Measurements from ENCODE around the gene JMJD1C. TPM values are rescaled to one million over a fixed set of nuclear protein-coding genes. Genes with fewer than 3 reads are reported as not detected.

The JMJD1C gene
- total and polyA plus RNA-seq, 4 donors, result 61.8 to 187 (median 99.9) TPM

GRCh38 chr10:63229161-63229560 lies 236.6 kb downstream of the JMJD1C start:
- Histone ChIP-seq H3K36me3 (ENCODE audit: control insufficient read depth, insufficient read depth, low read length) (no peaks in the 10 kb centered on the region), H3K9me3 (ENCODE audit: control insufficient read depth, insufficient read depth, low read length) (no peaks in the 10 kb centered on the region), H3K4me1 (ENCODE audit: control insufficient read depth, insufficient read depth, low read length) (no peaks in the 10 kb centered on the region), H3K27me3 (ENCODE audit: control insufficient read depth, insufficient read depth, low read length) (no peaks in the 10 kb centered on the region), H3K4me3 (ENCODE audit: low read depth, low read length) (no peak overlapping the region), H3K27ac (ENCODE audit: low read depth, low read length) (no peak overlapping the region)
- DNase-seq (ENCODE audit: low read depth in 4 of 6, low spot score in 6 of 6), result no peak
- WGBS (ENCODE audit: insufficient coverage), result no CpG with 5 or more reads among the region's 4 CpGs

GRCh38 chr10:63228237-63228636 lies 237.5 kb downstream of the JMJD1C start:
- Histone ChIP-seq H3K27me3 (ENCODE audit: control insufficient read depth, insufficient read depth, low read length) (no peaks in the 10 kb centered on the region), H3K4me1 (ENCODE audit: control insufficient read depth, insufficient read depth, low read length) (no peaks in the 10 kb centered on the region), H3K9me3 (ENCODE audit: control insufficient read depth, insufficient read depth, low read length) (no peaks in the 10 kb centered on the region), H3K27ac (ENCODE audit: low read depth, low read length) (no peak overlapping the region), H3K36me3 (ENCODE audit: control insufficient read depth, insufficient read depth, low read length) (no peaks in the 10 kb centered on the region), H3K4me3 (ENCODE audit: low read depth, low read length) (no peak overlapping the region)
- DNase-seq (ENCODE audit: low read depth in 4 of 6, low spot score in 6 of 6), result no peak

GRCh38 chr10:63227207-63227895 lies 238.4 kb downstream of the JMJD1C start:
- DNase-seq (ENCODE audit: low read depth in 4 of 6, low spot score in 6 of 6), result no peak
- Histone ChIP-seq H3K9me3 (ENCODE audit: control insufficient read depth, insufficient read depth, low read length) (no peaks in the 10 kb centered on the region), H3K27ac (ENCODE audit: low read depth, low read length) (no peak overlapping the region), H3K36me3 (ENCODE audit: control insufficient read depth, insufficient read depth, low read length) (no peaks in the 10 kb centered on the region), H3K4me1 (ENCODE audit: control insufficient read depth, insufficient read depth, low read length) (no peaks in the 10 kb centered on the region), H3K27me3 (ENCODE audit: control insufficient read depth, insufficient read depth, low read length) (no peaks in the 10 kb centered on the region), H3K4me3 (ENCODE audit: low read depth, low read length) (no peak overlapping the region)
- no CpG with 5 or more reads among the region's 3 CpGs for WGBS (ENCODE audit: insufficient coverage)

GRCh38 chr10:63224241-63224640 lies 241.5 kb downstream of the JMJD1C start:
- DNase-seq (ENCODE audit: low read depth in 4 of 6, low spot score in 6 of 6), result no peak
- no CpG with 5 or more reads among the region's 1 CpG for WGBS (ENCODE audit: insufficient coverage)
- Histone ChIP-seq H3K36me3 (ENCODE audit: control insufficient read depth, insufficient read depth, low read length) (no peaks in the 10 kb centered on the region), H3K27me3 (ENCODE audit: control insufficient read depth, insufficient read depth, low read length) (no peaks in the 10 kb centered on the region), H3K4me3 (ENCODE audit: low read depth, low read length) (no peak overlapping the region), H3K4me1 (ENCODE audit: control insufficient read depth, insufficient read depth, low read length) (no peaks in the 10 kb centered on the region), H3K9me3 (ENCODE audit: control insufficient read depth, insufficient read depth, low read length) (no peaks in the 10 kb centered on the region), H3K27ac (ENCODE audit: low read depth, low read length) (no peak overlapping the region)

GRCh38 chr10:63221950-63222349 lies 243.8 kb downstream of the JMJD1C start:
- Histone ChIP-seq H3K27me3 (ENCODE audit: control insufficient read depth, insufficient read depth, low read length) (no peaks in the 10 kb centered on the region), H3K36me3 (ENCODE audit: control insufficient read depth, insufficient read depth, low read length) (no peaks in the 10 kb centered on the region), H3K27ac (ENCODE audit: low read depth, low read length) (no peak overlapping the region), H3K4me1 (ENCODE audit: control insufficient read depth, insufficient read depth, low read length) (no peaks in the 10 kb centered on the region), H3K4me3 (ENCODE audit: low read depth, low read length) (no peak overlapping the region), H3K9me3 (ENCODE audit: control insufficient read depth, insufficient read depth, low read length) (no peaks in the 10 kb centered on the region)
- no peak for DNase-seq (ENCODE audit: low read depth in 4 of 6, low spot score in 6 of 6)
- WGBS (ENCODE audit: insufficient coverage), result 100% methylated on average over 1 of the region's 4 CpGs

- H3K4me3 ChIP-seq (ENCODE audit: low read depth, low read length), result no peak overlapping the region
- no peaks in the 10 kb centered on the region for H3K4me1 ChIP-seq (ENCODE audit: control insufficient read depth, insufficient read depth, low read length)
- no peaks in the 10 kb centered on the region for H3K27me3 ChIP-seq (ENCODE audit: control insufficient read depth, insufficient read depth, low read length)
- no peak overlapping the region for H3K27ac ChIP-seq (ENCODE audit: low read depth, low read length)
- DNase-seq (ENCODE audit: low read depth in 4 of 6, low spot score in 6 of 6), result no peak
- no peaks in the 10 kb centered on the region for H3K9me3 ChIP-seq (ENCODE audit: control insufficient read depth, insufficient read depth, low read length)
- WGBS (ENCODE audit: insufficient coverage), result no CpG with 5 or more reads among the region's 5 CpGs
- H3K36me3 ChIP-seq (ENCODE audit: control insufficient read depth, insufficient read depth, low read length), result no peaks in the 10 kb centered on the region
These were observed 246.0 kb downstream of the JMJD1C start for GRCh38 chr10:63219749-63220148.

GRCh38 chr10:63217120-63217605 lies 248.6 kb downstream of the JMJD1C start:
- Histone ChIP-seq H3K4me3 (ENCODE audit: low read depth, low read length) (no peak overlapping the region), H3K27me3 (ENCODE audit: control insufficient read depth, insufficient read depth, low read length) (no peaks in the 10 kb centered on the region), H3K9me3 (ENCODE audit: control insufficient read depth, insufficient read depth, low read length) (no peaks in the 10 kb centered on the region), H3K36me3 (ENCODE audit: control insufficient read depth, insufficient read depth, low read length) (no peaks in the 10 kb centered on the region), H3K27ac (ENCODE audit: low read depth, low read length) (no peak overlapping the region), H3K4me1 (ENCODE audit: control insufficient read depth, insufficient read depth, low read length) (no peaks in the 10 kb centered on the region)
- DNase-seq (ENCODE audit: low read depth in 4 of 6, low spot score in 6 of 6), result peak in 3 of 6 donors; percentile 21 to 88 (median 72)
- no CpG with 5 or more reads among the region's 3 CpGs for WGBS (ENCODE audit: insufficient coverage)

- no peak overlapping the region for H3K27ac ChIP-seq (ENCODE audit: low read depth, low read length)
- DNase-seq (ENCODE audit: low read depth in 4 of 6, low spot score in 6 of 6), result no peak
- no peaks in the 10 kb centered on the region for H3K9me3 ChIP-seq (ENCODE audit: control insufficient read depth, insufficient read depth, low read length)
- H3K27me3 ChIP-seq (ENCODE audit: control insufficient read depth, insufficient read depth, low read length), result no peaks in the 10 kb centered on the region
- no peaks in the 10 kb centered on the region for H3K4me1 ChIP-seq (ENCODE audit: control insufficient read depth, insufficient read depth, low read length)
- no CpG with 5 or more reads among the region's 2 CpGs for WGBS (ENCODE audit: insufficient coverage)
- no peak overlapping the region for H3K4me3 ChIP-seq (ENCODE audit: low read depth, low read length)
- no peaks in the 10 kb centered on the region for H3K36me3 ChIP-seq (ENCODE audit: control insufficient read depth, insufficient read depth, low read length)
These were observed 251.2 kb downstream of the JMJD1C start for GRCh38 chr10:63214571-63214970.

GRCh38 chr10:63213489-63213888 lies 252.3 kb downstream of the JMJD1C start:
- DNase-seq (ENCODE audit: low read depth in 4 of 6, low spot score in 6 of 6), result no peak
- H3K9me3 ChIP-seq (ENCODE audit: control insufficient read depth, insufficient read depth, low read length), result no peaks in the 10 kb centered on the region
- H3K27ac ChIP-seq (ENCODE audit: low read depth, low read length), result no peak overlapping the region
- H3K4me3 ChIP-seq (ENCODE audit: low read depth, low read length), result no peak overlapping the region
- no peaks in the 10 kb centered on the region for H3K27me3 ChIP-seq (ENCODE audit: control insufficient read depth, insufficient read depth, low read length)
- no peaks in the 10 kb centered on the region for H3K4me1 ChIP-seq (ENCODE audit: control insufficient read depth, insufficient read depth, low read length)
- 95% methylated on average over 3 of the region's 3 CpGs for WGBS (ENCODE audit: insufficient coverage)
- H3K36me3 ChIP-seq (ENCODE audit: control insufficient read depth, insufficient read depth, low read length), result no peaks in the 10 kb centered on the region

- Histone ChIP-seq H3K4me3 (ENCODE audit: low read depth, low read length) (no peak overlapping the region), H3K9me3 (ENCODE audit: control insufficient read depth, insufficient read depth, low read length) (no peaks in the 10 kb centered on the region), H3K27me3 (ENCODE audit: control insufficient read depth, insufficient read depth, low read length) (no peaks in the 10 kb centered on the region), H3K27ac (ENCODE audit: low read depth, low read length) (no peak overlapping the region), H3K4me1 (ENCODE audit: control insufficient read depth, insufficient read depth, low read length) (peaks cover 3% of the 10 kb centered on the region), H3K36me3 (ENCODE audit: control insufficient read depth, insufficient read depth, low read length) (no peaks in the 10 kb centered on the region)
- DNase-seq (ENCODE audit: low read depth in 4 of 6, low spot score in 6 of 6), result no peak
- WGBS (ENCODE audit: insufficient coverage), result 40% methylated on average over 2 of the region's 3 CpGs
These were observed 255.1 kb downstream of the JMJD1C start for GRCh38 chr10:63210611-63211196.

All from spinal cord (tissue), 10 donors.